ENCODE results near the gene ALPL. TPM values are rescaled to one million over a fixed set of nuclear protein-coding genes. Genes with fewer than 3 reads are reported as not detected.
A peak's percentile ranks its signal among the peaks of the same experiment; 100 is the strongest.

The ALPL gene
- total RNA-seq, 4 donors from 2014 or later = 2.8 to 6.4 (median 4.4) TPM

DNA sequence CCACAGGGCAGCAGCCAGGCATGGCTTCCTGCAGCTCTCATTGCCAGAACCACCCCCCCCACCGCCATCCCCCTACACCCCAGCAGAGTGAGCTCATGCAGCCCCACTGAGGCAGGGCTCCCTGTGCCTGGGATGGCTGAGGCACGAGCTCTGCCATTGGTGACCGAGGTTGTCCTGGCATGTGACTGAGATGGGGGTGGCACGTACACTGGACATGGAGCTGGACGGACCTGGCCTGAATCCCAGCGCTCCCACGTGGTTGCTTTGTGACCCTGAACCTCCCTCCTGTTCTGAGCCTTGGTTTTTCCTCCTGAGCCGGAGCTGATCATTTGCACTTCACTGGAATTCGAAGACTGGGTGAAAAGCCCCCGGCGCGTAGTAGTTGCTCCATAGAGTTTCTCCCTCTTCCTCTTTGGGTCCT lies 28.3 kb downstream of the ALPL start:
- peak overlapping the region in 1 of 2 donors; percentile 33 for H3K27ac ChIP-seq
- no peaks in the 10 kb centered on the region for H3K27me3 ChIP-seq
- intact Hi-C loops (cut with DNase I; ENCODE audit: low total_unique reads) = no loop called here
- H3K4me3 ChIP-seq = no peak overlapping the region
- DNase-seq = no peak
- H3K36me3 ChIP-seq = no peaks in the 10 kb centered on the region
- no peak for TF ChIP-seq CTCF (IDR thresholded peaks at IDR 0.05)
- H3K9me3 ChIP-seq = no peaks in the 10 kb centered on the region
- H3K4me1 ChIP-seq = no peaks in the 10 kb centered on the region

DNA sequence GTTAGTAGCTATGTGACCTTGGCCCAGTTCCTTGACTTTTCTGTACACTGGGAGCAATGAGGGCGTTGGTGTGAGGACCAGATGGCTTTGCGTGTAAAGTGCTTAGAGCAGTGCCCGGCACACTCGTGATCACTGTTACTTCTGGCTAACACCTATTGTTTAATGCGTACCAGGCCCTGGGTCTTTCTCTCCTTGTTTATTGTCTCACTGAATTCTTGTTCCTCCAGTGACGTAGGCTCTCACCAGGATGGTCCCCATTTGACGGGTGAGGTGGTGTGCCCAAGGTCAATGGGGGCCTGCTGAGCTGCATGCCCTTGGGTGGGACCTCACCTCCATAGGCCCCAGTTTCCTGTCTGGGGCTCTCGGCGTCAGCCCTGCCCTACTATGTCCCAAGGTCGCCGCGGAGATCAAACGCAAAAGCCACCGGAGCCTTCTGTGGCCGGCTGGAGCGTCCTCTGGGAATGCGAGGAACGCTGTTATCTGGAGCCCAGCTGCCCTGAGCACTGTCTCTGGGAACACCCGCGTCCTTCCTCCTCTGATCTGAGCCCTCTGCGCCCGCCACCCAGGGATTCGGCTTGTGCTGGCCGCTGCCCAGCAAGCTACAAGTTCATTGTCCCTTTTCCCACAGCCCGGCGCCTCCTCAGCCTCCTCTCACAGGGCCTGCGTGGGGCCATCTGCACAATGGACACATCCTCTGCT lies 28.9 kb downstream of the ALPL start:
- H3K27ac ChIP-seq = peak overlapping the region in 1 of 2 donors; percentile 33
- H3K4me3 ChIP-seq = no peak overlapping the region
- intact Hi-C loops (cut with DNase I; ENCODE audit: low total_unique reads) = no loop called here
- H3K27me3 ChIP-seq = no peaks in the 10 kb centered on the region
- H3K9me3 ChIP-seq = no peaks in the 10 kb centered on the region
- peak in 1 of 2 donors; percentile 28 for DNase-seq
- no peaks in the 10 kb centered on the region for H3K36me3 ChIP-seq
- TF ChIP-seq CTCF (IDR thresholded peaks at IDR 0.05) = no peak
- TF ChIP-seq POLR2A (IDR thresholded peaks at IDR 0.05) = no peak
- H3K4me1 ChIP-seq = no peaks in the 10 kb centered on the region

GRCh38 chr1:21539933-21540332 lies 30.7 kb downstream of the ALPL start:
- intact Hi-C loops (cut with DNase I; ENCODE audit: low total_unique reads) = no loop called here
- Histone ChIP-seq H3K27me3 (no peaks in the 10 kb centered on the region), H3K4me1 (no peaks in the 10 kb centered on the region), H3K9me3 (no peaks in the 10 kb centered on the region), H3K27ac (no peak overlapping the region), H3K4me3 (no peak overlapping the region), H3K36me3 (no peaks in the 10 kb centered on the region)
- TF ChIP-seq CTCF (IDR thresholded peaks at IDR 0.05) (no peak), POLR2A (IDR thresholded peaks at IDR 0.05) (no peak)
- no peak for DNase-seq

DNA sequence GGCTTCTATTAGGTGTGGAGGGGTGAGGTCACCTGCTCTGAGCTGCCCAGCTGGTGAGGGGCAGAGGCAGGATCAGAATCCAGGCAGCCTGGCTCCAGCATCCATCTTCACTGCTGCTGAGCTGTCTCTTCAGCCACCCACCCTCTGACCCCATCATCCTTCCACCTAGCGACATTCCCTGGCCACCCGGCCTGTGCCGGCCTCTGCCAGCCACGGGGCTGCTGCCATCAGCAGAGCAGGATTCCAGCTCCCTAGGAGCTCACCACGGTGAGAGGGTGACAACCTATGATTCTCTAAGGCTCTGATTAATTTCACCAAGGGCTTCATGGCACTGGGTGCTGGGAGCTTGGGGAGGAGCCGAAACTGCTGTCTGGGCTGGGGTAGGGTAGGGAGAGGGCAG lies 32.1 kb downstream of the ALPL start:
- TF ChIP-seq CTCF (IDR thresholded peaks at IDR 0.05) (no peak), POLR2A (IDR thresholded peaks at IDR 0.05) (no peak)
- DNase-seq = no peak
- no peaks in the 10 kb centered on the region for H3K9me3 ChIP-seq
- intact Hi-C loops (cut with DNase I; ENCODE audit: low total_unique reads) = no loop called here
- H3K4me3 ChIP-seq = no peak overlapping the region
- no peaks in the 10 kb centered on the region for H3K27me3 ChIP-seq
- no peak overlapping the region for H3K27ac ChIP-seq
- H3K36me3 ChIP-seq = no peaks in the 10 kb centered on the region
- H3K4me1 ChIP-seq = no peaks in the 10 kb centered on the region

GRCh38 chr1:21541835-21542234 lies 32.6 kb downstream of the ALPL start:
- no peak for DNase-seq
- no peak overlapping the region for H3K4me3 ChIP-seq

More at GRCh38 chr1:21541835-21542234, 32.6 kb downstream of the ALPL start:
- no peaks in the 10 kb centered on the region for H3K36me3 ChIP-seq
- H3K27me3 ChIP-seq = no peaks in the 10 kb centered on the region
- no peaks in the 10 kb centered on the region for H3K4me1 ChIP-seq
- no peaks in the 10 kb centered on the region for H3K9me3 ChIP-seq
- no peak overlapping the region for H3K27ac ChIP-seq
- intact Hi-C loops (cut with DNase I; ENCODE audit: low total_unique reads) = no loop called here
- TF ChIP-seq CTCF (IDR thresholded peaks at IDR 0.05) (no peak), POLR2A (IDR thresholded peaks at IDR 0.05) (no peak)

Data from uterus (tissue), 4 donors.